AG04450 (cell line): Measurements from ENCODE around the gene SPTLC2. TPM values are rescaled to one million over a fixed set of nuclear protein-coding genes. Genes with fewer than 3 reads are reported as not detected.
"Not testable (repeated sequence)": the region's sequence is repeated elsewhere in the genome, so short reads cannot be mapped to it uniquely, and the experiment has no call there.

Experiments
- CTCF ChIA-PET: fragments of 300-600, 350-600 bp; formaldehyde crosslinking; extraction: SDS; loops from one replicate; lab custom pipeline; 2022; ENCODE audit warnings: antibody characterized with exemption, inconsistent platforms; lab: Charles Lee
- POLR2A ChIA-PET: fragments of 350-600 bp; formaldehyde crosslinking; extraction: SDS; loops from one replicate; lab custom pipeline; 2021; ENCODE audit warnings: antibody characterized with exemption, inconsistent platforms; lab: Yijun Ruan, JAX
- DNase-seq: peaks from one replicate; pipeline ENCODE4 v3.0.0-alpha.2; 2011; ENCODE audit warnings: low read depth, low spot score
- H3K27ac ChIP-seq: one replicate; pipeline ENCODE4 v1.5.1; 2012; ENCODE audit warnings: low read depth, low read length, control low read depth
- H3K27me3 ChIP-seq: one replicate; pipeline ENCODE4 v1.6.0; 2012; ENCODE audit warnings: low read length; ENCODE audit not compliant: control insufficient read depth, insufficient read depth
- H3K4me3 ChIP-seq: 2 replicates; pipeline ENCODE4 v1.5.1; 2011; ENCODE audit warnings: mild to moderate bottlenecking, low read depth, low read length, control low read depth
- H3K9me3 ChIP-seq: 2 replicates; pipeline ENCODE4 v1.5.1; 2012; ENCODE audit warnings: low read length; ENCODE audit not compliant: control insufficient read depth, insufficient read depth
- CTCF ChIP-seq: IDR thresholded peaks from 2 replicates; pipeline ENCODE4 v1.5.1; 2011; ENCODE audit warnings: low read depth, low read length, control low read depth, inconsistent platforms
- polyA plus RNA-seq: library from polyadenylated mRNA; depleted of rRNA; stranded (reverse); fragments of >200 nt; gene quantifications from 2 replicates; pipeline ENCODE4 v1.2.3, GENCODE V29; 2011

SPTLC2 gene
- polyA plus RNA-seq, 1 experiment: 41.3 TPM

- no peak for TF ChIP-seq CTCF
- Histone ChIP-seq H3K27ac (no peak overlapping the region), H3K9me3 (no peaks in the 10 kb centered on the region), H3K27me3 (no peaks in the 10 kb centered on the region), H3K4me3 (no peak overlapping the region)
- POLR2A ChIA-PET: no interaction called here
- CTCF ChIA-PET: no interaction called here
- no peak for DNase-seq
Measured at GRCh38 chr14:77590845-77591485, 25.5 kb downstream of the SPTLC2 start.

DNA sequence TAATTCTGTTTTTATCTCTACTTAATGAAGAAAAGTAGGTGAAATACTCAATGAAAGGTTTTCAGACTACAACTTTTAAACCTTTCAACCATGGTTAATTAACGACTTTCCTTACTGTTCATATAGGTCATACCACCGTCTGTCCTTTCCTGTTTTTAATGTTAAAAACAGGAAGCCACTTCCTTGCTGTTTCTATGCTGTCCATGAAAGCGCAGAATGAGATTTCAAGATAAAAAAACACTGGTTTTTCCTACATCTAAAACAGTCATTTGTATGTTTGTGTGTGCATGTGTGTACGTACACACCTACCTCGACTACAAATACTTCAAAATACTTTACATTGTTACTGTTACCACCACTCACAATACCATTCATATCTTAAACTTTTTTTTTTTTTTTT, 27.3 kb downstream of the SPTLC2 start:
- no peak overlapping the region for H3K27ac ChIP-seq
- no peaks in the 10 kb centered on the region for H3K27me3 ChIP-seq
- ChIA-PET CTCF (no interaction called here), POLR2A (no interaction called here)
- no peak overlapping the region for H3K4me3 ChIP-seq
- DNase-seq: no peak
- H3K9me3 ChIP-seq: no peaks in the 10 kb centered on the region
- no peak for TF ChIP-seq CTCF

GRCh38 chr14:77588411-77589025, 27.9 kb downstream of the SPTLC2 start:
- POLR2A ChIA-PET, H3K9me3 ChIP-seq, H3K4me3 ChIP-seq, H3K27ac ChIP-seq, H3K27me3 ChIP-seq, DNase-seq: not testable (repeated sequence)
- CTCF ChIA-PET: interaction anchor here (1.1 kb wide), 1 partner anchor 24 kb away, joined by 4 read pairs; no protein-coding TSS in a partner anchor

DNA sequence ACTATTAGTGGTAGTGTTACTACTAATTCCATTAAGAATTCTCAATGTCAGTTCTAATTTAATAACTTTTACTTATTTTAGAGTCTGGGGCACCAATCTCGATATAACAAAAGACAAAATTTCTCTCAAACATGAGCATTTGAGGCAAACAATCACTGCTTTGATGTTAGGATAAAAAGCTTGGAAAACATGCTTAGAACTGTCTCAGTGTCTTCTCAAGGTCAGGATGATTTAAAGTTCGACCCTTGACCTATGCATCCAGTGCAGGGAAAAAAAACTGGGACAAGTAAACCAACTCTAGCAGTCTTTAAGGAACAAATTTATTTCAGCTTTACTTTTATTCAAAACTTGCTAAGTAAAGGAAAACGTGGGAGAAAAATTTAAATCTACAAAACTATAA, 31.1 kb downstream of the SPTLC2 start:
- TF ChIP-seq CTCF: no peak
- POLR2A ChIA-PET: no interaction called here
- H3K4me3 ChIP-seq: no peak overlapping the region
- H3K9me3 ChIP-seq: no peaks in the 10 kb centered on the region
- CTCF ChIA-PET: no interaction called here
- DNase-seq: no peak
- H3K27me3 ChIP-seq: no peaks in the 10 kb centered on the region
- no peak overlapping the region for H3K27ac ChIP-seq

DNA sequence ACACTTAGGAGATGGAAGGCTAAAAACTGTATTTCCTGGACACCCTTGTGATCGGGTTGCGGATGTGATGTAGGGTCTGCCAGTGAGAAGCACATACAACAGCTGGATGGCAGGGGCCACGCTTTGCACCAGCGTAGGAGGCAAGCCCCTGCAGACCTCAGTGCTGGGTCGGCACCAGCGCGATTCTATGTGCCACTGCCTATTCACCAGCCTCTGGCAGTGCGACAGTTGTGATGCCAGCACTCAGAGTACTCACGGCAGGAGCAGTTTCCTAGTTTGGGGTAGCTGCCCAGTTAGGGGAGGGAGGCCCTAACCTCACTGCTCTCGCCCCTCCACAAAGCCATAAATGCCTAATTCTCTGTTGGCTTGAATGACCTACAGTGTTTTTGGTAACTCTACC, 31.6 kb downstream of the SPTLC2 start:
- H3K4me3 ChIP-seq: no peak overlapping the region
- no peak overlapping the region for H3K27ac ChIP-seq
- no peak for TF ChIP-seq CTCF
- H3K27me3 ChIP-seq: no peaks in the 10 kb centered on the region
- CTCF ChIA-PET: no interaction called here
- no peak for DNase-seq
- H3K9me3 ChIP-seq: no peaks in the 10 kb centered on the region
- POLR2A ChIA-PET: no interaction called here
